Ovary (tissue), 9 donors: Measurements from ENCODE around the gene PTPRN2. TPM values are rescaled to one million over a fixed set of nuclear protein-coding genes. Genes with fewer than 3 reads are reported as not detected.

Source experiments
- DNase-seq, 5 donors: peaks; one replicate each; pipeline ENCODE4 v3.0.0-alpha.2; 2019 to 2020
- H3K27ac ChIP-seq, 2 donors: fragments of 200-600 bp; one replicate each; pipeline versions ENCODE4 v1.5.1 to v1.8.0; 2019 to 2022
- H3K27me3 ChIP-seq: fragments of 200-600 bp; one replicate; pipeline ENCODE4 v1.8.0; 2022
- H3K36me3 ChIP-seq: fragments of 200-600 bp; sonication (generic); one replicate; pipeline ENCODE4 v1.5.1; 2019
- H3K4me1 ChIP-seq: one replicate; pipeline ENCODE4 v1.8.1; 2013; ENCODE audit warnings: mild to moderate bottlenecking, moderate library complexity; ENCODE audit not compliant: insufficient read depth
- H3K4me3 ChIP-seq: fragments of 200-600 bp; sonication (generic); one replicate; pipeline ENCODE4 v1.5.1; 2017
- H3K9me3 ChIP-seq, 2 donors: fragments of 200-600 bp in 1 of 2; sonication (generic) in 1 of 2; one replicate each; pipeline versions ENCODE4 v1.5.1 to v1.8.1; 2013 to 2019; ENCODE audit warnings: mild to moderate bottlenecking in 1 of 2, moderate library complexity in 1 of 2
- EP300 ChIP-seq: sonication (generic); formaldehyde crosslinking; IDR thresholded peaks from one replicate; pipeline ENCODE4 v1.6.1; 2017; ENCODE audit warnings: antibody characterized with exemption
- POLR2A ChIP-seq: fragments of 450-650 bp; IDR thresholded peaks from one replicate; pipeline ENCODE4 v1.6.1; 2017; ENCODE audit warnings: antibody characterized with exemption, mild to moderate bottlenecking, moderate library complexity
- WGBS, 3 donors: extraction: QIAGEN DNeasy Blood & Tissue Kit in 1 of 3; methylation state at CpG; one replicate each; pipeline versions ENCODE4 v1.1.5 to v1.1.7; 2013 to 2017; 5-methylcytosine and 5-hydroxymethylcytosine counted together
- intact Hi-C, 4 donors: fragments of 100-400 bp; cut with DNase I; formaldehyde crosslinking; loops; one replicate each; pipeline versions ENCODE4 v1.11.0 to v1.15.1; 2022 to 2023
- polyA plus RNA-seq, 2 donors: library from polyadenylated mRNA; stranded (reverse); fragments of 200-250 nt in 1 of 2; fragments of 350-450 nt in 1 of 2; fragmentation: Illumina TruSeq in 1 of 2; extraction: RNeasy Lipid Tissue Mini Kit (QIAGEN cat#74804) in 1 of 2; gene quantifications; one replicate each; pipeline ENCODE4 v1.2.3, GENCODE V29; 2013 to 2014
- total RNA-seq, 7 donors: library from RNA; depleted of rRNA in 2 of 7; stranded (reverse); fragments of >200 nt in 2 of 7; fragmentation: NEBNext Ultra II Directional in 3 of 7; extraction: Animal tissue kit (Norgen Biotek cat#: 25700) in 3 of 7; gene quantifications; one replicate each; pipeline versions ENCODE4 v1.1.0 to v1.2.4, GENCODE V29; 2016 to 2023
- TF ChIP-seq, protein P1 (sequence below), 3 donors: fragments of 450-650 bp in 2 of 3; fragments of 200-600 bp in 1 of 3; IDR thresholded peaks; one replicate each; pipeline versions ENCODE4 v1.5.1 to v1.8.0; 2016 to 2022; ENCODE audit warnings: antibody characterized with exemption in 3 of 3, mild to moderate bottlenecking in 1 of 3
- donor health status: DM: no; HTN: no; CAD: no; lungs with moderate emphysema.
- donor health status: DM: no; HTN: no; CAD: no.
- donor health status: Bipolar disorder and iron deficiency.
- donor health status: DM: yes; HTN: yes; CAD: no.
- donor health status: DM: no; HTN: no; CAD: no.
- donor health status: DM: yes; HTN: yes; CAD: no.

PTPRN2 gene
- total and polyA plus RNA-seq, 9 donors = 3.5 to 11.1 (median 5.9) TPM

DNA sequence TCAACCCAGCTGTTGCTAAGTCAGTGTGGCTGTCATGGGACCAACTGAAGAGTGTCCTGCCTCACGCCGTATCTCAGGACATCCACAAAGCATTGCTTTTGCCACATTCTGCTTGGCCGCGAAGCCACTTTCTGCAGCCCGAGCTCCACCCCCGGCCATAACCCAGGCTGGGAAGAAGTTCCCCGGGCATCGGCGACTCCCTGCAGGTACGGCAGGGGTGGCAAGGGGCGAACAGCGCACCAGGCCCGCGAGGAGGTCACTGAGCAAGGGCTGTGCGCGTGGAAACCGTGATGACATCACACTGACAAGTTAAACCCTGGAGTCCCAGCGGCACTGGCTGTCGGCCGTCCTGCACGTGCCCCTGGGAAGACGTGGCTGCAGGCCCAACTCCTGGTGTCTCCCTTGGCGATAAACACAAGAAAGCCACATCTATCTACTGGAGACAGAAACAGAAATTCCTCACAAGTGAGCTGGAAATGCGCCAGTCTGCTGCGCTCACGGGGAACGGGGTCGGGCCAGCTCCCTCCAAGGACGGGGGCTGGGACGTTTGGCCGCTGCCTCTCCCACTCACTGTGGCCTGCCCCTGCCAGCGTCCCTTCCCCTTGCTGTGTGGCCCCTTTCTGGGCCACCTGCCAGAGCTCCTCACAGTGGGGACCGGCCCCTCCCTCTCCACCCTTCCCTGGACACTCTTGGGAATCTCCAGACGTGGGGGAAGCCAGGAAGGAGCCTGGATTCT is 924.5 kb downstream of the PTPRN2 start:
- Histone ChIP-seq H3K9me3 (no peaks in the 10 kb centered on the region), H3K36me3 (no peaks in the 10 kb centered on the region), H3K4me3 (no peak overlapping the region), H3K27me3 (no peaks in the 10 kb centered on the region), H3K27ac (no peak overlapping the region), H3K4me1 (peaks cover 4% of the 10 kb centered on the region)
- WGBS, 3 donors = 29 to 39% (median 37%) methylated on average over 31 to 34 of the region's 34 CpGs
- intact Hi-C loops = no loop called here
- TF ChIP-seq EP300 (no peak), POLR2A (no peak)
- TF ChIP-seq, protein P1, sequence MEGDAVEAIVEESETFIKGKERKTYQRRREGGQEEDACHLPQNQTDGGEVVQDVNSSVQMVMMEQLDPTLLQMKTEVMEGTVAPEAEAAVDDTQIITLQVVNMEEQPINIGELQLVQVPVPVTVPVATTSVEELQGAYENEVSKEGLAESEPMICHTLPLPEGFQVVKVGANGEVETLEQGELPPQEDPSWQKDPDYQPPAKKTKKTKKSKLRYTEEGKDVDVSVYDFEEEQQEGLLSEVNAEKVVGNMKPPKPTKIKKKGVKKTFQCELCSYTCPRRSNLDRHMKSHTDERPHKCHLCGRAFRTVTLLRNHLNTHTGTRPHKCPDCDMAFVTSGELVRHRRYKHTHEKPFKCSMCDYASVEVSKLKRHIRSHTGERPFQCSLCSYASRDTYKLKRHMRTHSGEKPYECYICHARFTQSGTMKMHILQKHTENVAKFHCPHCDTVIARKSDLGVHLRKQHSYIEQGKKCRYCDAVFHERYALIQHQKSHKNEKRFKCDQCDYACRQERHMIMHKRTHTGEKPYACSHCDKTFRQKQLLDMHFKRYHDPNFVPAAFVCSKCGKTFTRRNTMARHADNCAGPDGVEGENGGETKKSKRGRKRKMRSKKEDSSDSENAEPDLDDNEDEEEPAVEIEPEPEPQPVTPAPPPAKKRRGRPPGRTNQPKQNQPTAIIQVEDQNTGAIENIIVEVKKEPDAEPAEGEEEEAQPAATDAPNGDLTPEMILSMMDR (IDR thresholded peaks at IDR 0.05) = no peak
- DNase-seq = peak in 4 of 5 donors; percentile 23 to 52 (median 41)

DNA sequence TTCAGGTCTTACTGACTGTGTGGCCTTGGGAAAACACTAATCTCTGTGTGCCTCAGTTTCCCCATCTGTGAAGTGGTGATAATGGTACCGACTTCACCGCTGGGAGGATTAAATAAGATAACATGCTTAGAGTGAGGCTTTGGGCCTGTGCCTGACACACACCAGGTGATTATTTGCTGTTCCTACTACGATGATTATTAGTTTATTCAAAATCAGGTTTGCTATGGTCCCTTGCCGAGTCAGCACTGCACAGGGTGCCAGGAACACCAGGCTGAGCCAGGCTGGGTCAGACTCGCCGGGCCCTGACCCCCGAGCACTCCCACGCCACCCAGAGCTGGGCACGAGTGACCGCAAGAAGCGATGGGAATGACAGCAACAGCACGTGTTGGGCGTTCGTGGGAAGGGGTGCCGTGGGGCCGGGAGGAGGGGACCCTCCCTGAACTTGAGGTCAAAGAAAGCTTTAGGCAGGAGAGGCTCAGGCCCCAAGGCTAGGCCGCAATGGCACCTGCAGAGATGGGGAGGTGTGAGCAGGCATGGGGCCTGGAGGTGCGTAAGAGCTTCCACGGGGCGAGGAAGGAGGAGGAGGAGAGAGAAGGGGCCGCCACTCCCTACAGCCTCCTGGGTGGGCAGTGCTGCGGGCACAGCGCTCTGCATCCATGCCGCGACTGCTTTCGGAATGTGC is 925.4 kb downstream of the PTPRN2 start:
- WGBS, 3 donors = 89 to 91% (median 89%) methylated on average over 26 of the region's 26 CpGs
- Histone ChIP-seq H3K9me3 (no peaks in the 10 kb centered on the region), H3K4me1 (peaks cover 4% of the 10 kb centered on the region), H3K36me3 (no peaks in the 10 kb centered on the region), H3K27me3 (no peaks in the 10 kb centered on the region), H3K4me3 (no peak overlapping the region), H3K27ac (no peak overlapping the region)
- no peak for TF ChIP-seq POLR2A
- TF ChIP-seq, protein P1 (IDR thresholded peaks at IDR 0.05) = no peak
- no peak for TF ChIP-seq EP300
- DNase-seq = peak in 1 of 5 donors; percentile 10
- intact Hi-C loops = no loop called here

DNA sequence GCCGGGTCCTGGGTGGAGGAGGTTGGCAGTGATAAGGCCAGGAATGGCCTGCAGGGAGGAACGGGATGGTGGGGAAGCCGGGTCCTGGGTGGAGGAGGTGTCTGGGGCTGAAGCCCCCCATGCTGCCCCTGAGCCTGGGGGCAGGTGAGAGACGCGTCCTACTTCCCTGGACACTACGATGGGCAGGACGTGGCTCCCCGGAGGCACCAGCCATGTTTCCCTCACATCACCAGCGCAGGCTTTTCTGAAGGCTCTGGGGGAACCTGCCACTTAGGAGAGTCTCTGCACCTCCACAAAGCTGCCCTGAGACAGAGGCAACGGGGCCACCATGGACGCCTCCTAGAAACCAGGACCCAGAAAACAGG is 926.0 kb downstream of the PTPRN2 start:
- Histone ChIP-seq H3K9me3 (no peaks in the 10 kb centered on the region), H3K4me3 (no peak overlapping the region), H3K36me3 (no peaks in the 10 kb centered on the region), H3K27ac (no peak overlapping the region), H3K4me1 (peaks cover 4% of the 10 kb centered on the region), H3K27me3 (no peaks in the 10 kb centered on the region)
- intact Hi-C loops = no loop called here
- DNase-seq = peak in 1 of 5 donors; percentile 20
- TF ChIP-seq, protein P1 (IDR thresholded peaks at IDR 0.05) = no peak
- TF ChIP-seq POLR2A (no peak), EP300 (no peak)
- 77 to 84% (median 82%) methylated on average over 11 of the region's 11 CpGs for WGBS, 3 donors

DNA sequence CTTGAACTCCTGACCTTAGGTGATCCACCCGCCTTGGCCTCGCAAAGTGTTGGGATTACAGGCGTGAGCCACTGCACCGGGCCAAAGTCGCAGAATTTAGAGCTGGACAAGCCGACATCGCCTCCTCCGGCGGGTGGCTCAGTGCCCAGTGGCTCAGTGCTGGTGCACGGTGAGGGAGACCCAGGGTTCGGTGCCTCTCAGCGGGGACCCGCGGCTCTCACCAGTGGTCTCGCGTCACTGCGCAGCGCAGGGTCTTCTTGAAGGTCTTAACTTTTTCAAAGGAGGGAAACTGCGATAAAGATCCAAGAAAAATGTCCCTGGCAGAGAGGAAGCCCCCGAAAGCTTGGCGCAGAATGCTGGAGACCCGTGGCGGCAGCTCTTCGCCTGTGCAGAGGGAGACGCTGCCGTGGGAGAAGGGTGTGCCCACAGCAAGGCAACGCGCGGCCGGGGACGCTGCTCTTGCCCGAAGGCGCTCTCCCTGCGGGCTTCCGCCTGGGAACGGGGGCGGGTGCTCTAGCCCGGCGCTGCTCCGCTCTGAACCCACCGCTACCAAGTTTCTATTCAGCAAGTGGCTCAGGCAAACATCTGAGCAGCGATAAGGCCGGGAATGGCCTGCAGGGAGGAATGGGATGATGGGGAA is 926.5 kb downstream of the PTPRN2 start:
- Histone ChIP-seq H3K27ac (no peak overlapping the region), H3K4me1 (peaks cover 4% of the 10 kb centered on the region), H3K9me3 (no peaks in the 10 kb centered on the region), H3K36me3 (no peaks in the 10 kb centered on the region), H3K27me3 (no peaks in the 10 kb centered on the region), H3K4me3 (no peak overlapping the region)
- peak in 1 of 5 donors; percentile 23 for DNase-seq
- no peak for TF ChIP-seq EP300
- TF ChIP-seq POLR2A = no peak
- TF ChIP-seq, protein P1 (IDR thresholded peaks at IDR 0.05) = no peak
- WGBS, 3 donors = 72 to 82% (median 75%) methylated on average over 43 of the region's 43 CpGs
- intact Hi-C loops = no loop called here
